PC-3 (cell line): ENCODE measurements around the gene NDUFAF8.

Experiments
- CTCF ChIP-seq: fragments of 300-600 bp; sonication (generic); conservative IDR thresholded peaks from 2 replicates; pipeline ENCODE4 v1.5.1; 2017; ENCODE audit warnings: antibody characterized with exemption, low read depth, mild to moderate bottlenecking, low read length
- EZH2phosphoT487 ChIP-seq: fragments of 300-600 bp; sonication (generic); IDR thresholded peaks from 2 replicates; pipeline ENCODE4 v1.6.1; 2018; ENCODE audit warnings: mild to moderate bottlenecking, antibody characterized with exemption, low read length, borderline replicate concordance

- TF ChIP-seq CTCF, result no peak
- no peak for TF ChIP-seq EZH2phosphoT487
These were observed 19.5 kb upstream of the NDUFAF8 start for GRCh38 chr17:81219476-81220180.
